ENCODE results near the gene GRIK4.

GRIK4 gene

DNA sequence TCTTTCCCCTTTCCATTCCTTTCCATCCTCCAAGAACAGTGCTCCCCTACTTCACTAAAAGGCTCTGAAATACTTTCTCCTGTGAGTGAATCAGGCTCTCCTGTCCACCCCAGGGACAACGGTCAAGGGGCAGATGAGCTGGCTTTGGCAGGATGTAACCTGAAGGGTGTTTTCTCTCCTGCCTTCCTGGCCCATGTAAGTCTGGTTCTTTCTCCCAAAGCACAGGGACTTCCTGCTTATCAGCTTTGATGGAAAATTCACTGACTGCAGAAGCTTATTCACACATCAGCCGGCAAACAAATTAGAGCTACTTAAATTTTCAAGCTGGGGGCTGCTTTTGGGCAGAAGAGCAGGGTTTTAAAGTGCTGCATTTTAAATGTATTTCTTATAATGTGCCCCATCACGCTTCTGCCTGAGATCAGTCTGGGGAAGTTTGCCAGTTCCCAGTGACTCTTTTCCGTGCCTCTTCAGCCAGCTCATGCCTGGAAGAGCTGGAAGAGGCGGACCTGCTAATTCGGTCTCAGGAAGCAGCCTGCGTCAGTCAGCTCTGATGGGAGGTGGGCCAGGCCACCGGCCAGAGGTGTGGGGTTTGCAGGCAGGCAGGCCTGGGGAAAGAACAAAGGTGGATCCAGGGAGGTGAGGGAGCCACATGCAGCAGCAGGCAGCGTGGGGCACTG, 372.0 kb downstream of the GRIK4 start:
- DNase-seq (ENCODE audit: low spot score): no peak

DNA sequence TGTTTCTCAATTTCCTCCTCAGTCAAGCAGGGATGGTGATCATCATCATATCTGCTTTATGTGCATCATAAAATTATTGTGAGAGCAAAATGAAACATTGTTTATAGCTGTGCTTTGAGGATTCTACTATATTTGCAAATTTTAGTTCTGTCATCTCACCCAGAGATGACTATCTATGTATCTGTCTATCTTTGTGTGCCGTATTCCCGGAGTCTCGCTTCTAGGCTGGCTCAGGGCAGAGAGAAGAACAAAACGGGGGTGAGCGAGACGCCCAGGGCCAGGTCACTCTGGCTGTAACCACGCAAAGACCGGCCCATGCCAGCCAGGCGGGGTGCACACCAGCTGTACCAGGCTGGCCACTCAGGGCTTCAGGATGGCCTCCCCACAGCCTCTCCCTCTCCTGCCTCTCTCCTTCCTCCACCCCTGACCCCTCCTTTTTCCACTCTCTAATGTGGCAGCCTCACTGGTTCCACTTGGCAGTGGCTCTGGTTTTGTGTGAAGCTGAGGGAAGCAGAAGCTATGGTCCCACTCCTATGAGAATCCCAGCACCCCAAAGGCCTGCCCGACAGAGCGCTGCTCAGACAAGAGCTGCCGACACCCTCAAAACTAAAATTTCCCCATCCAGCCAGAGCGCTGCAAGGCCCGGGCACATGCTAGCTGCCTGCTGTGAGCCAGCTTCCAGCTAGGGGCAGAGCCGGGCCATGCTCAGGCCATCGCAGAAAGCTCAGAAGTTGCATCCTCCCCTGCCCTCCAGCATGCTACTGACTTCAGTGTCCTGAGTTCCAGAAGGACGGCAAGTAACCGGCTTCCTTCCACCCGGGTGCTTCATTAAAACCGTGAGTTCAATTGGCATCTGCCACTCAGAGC, 372.8 kb downstream of the GRIK4 start:
- no peak for DNase-seq (ENCODE audit: low spot score)

GRCh38 chr11:120890609-120891320, 379.2 kb downstream of the GRIK4 start:
- DNase-seq (ENCODE audit: low spot score): no peak

DNA sequence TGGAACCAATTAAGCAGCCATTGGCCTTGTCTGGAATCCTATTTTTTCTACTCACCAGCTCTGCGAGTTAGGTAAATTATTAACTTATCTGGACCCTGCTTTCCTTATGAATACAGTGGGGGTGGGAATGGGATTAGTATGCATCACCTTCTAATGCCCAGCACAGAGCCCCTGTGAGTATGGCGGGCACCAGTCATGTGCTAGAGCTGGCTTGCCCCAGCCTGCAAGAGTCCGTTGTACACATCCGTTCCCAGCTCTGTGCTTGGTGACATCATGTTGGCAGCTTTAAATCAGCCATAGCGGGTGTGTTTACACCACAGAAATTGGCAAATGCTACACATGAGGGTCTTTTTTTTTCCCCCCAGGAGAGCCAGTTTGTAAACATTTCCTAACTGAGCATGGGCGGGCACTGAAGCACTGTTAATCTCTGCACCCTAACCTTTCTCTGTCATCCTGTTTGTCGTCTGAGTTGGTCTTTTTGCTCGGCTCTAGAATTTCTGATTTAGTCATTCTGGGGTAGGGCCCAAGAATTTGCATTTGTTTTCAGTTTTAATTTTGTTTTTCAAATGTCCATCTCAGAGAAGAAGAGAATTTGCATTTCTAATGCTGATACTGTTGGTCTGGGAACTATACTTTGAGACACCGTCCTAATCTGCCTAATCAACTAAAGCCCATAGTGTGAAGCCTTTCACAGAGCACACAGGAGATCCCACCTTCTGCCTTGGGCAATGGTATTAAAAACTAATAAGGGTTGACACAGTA, 382.1 kb downstream of the GRIK4 start:
- DNase-seq (ENCODE audit: low spot score): no peak

- no peak for DNase-seq (ENCODE audit: low spot score)
These were observed 382.8 kb downstream of the GRIK4 start for GRCh38 chr11:120894202-120894985.

DNA sequence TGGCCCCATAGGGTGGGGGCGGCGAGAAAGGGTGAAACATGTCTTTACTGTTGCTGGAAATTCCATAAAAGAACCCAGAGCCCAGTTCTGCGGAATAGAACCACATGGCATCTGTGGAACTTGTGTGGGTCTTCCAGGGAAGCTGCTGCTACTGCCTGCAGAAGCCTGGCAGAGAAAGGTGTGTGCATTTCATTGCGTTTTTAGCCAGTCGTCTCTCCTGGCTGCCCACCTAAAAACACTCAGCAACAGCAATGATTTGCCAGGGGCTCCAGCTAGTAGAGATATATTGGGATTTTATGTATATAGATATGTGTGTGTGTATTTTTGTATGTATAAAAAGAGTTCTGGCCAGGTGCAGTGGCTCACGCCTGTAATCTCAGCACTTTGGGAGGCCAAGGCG, 385.1 kb downstream of the GRIK4 start:
- DNase-seq (ENCODE audit: low spot score): no peak

- no peak for DNase-seq (ENCODE audit: low spot score)
These were observed 387.0 kb downstream of the GRIK4 start for GRCh38 chr11:120898568-120898967.

GRCh38 chr11:120899720-120900119, 388.2 kb downstream of the GRIK4 start:
- peak; percentile 7 for DNase-seq (ENCODE audit: low spot score)

GRCh38 chr11:120900643-120901042, 389.1 kb downstream of the GRIK4 start:
- no peak for DNase-seq (ENCODE audit: low spot score)

DNA sequence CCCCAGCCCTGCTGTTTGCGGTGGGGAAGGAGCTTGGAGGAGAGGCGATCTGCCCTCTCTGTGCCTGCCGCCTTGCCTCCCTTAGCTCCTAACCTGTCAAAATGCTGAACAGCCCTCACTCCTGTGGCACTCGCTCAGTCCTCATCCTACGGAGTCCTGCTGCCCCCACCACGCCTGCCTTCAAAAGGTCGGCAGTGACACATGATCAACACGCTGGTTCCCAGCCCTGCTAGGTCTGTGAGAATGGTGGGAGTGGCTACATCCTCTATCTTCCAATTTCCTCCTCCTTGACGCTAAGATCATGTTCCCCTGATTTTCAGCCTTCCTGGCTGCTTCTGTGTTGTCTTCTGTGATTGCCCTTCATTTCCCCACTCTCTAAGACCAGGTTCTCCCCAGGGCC, 392.1 kb downstream of the GRIK4 start:
- no peak for DNase-seq (ENCODE audit: low spot score)

GRCh38 chr11:120904116-120904515, 392.6 kb downstream of the GRIK4 start:
- no peak for DNase-seq (ENCODE audit: low spot score)

DNA sequence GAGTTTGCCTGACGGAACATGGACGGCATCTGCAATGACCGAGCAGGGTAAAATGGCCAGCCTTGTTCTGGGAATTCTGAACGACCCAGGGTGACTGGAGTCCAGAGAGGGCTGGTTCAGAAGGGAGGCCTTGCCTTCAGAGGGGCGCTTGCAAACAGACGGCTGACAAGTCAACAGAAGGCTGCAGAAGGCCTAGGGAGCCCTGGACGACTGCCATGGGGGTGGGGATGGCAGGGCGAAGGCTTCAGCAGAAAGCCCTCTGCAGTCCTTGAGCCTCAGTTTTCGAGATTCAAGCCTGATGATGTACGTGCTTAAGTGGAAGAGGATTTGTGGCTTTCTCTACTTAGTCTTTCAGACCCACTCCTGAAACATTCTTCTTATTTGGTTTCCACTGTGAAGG, 395.2 kb downstream of the GRIK4 start:
- DNase-seq (ENCODE audit: low spot score): no peak

DNA sequence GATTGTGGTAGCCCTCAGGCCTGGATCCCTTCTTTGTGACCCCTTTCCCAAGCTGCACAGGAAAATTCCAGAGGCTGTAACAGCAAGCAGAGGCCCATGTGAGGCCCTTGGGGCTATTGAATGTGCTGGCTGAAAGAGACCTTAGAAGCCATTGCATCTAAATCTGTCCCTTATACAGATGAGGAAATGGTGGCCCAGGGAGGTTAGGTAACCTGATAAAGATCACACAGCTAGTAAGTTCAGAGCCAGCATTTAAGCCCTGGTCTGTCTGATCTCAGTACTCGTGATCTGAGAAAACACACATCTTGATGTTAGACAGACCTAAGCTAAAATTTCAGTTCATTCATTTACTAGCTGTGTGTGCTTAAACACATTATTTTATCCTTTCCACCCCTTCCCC, 396.4 kb downstream of the GRIK4 start:
- no peak for DNase-seq (ENCODE audit: low spot score)

DNA sequence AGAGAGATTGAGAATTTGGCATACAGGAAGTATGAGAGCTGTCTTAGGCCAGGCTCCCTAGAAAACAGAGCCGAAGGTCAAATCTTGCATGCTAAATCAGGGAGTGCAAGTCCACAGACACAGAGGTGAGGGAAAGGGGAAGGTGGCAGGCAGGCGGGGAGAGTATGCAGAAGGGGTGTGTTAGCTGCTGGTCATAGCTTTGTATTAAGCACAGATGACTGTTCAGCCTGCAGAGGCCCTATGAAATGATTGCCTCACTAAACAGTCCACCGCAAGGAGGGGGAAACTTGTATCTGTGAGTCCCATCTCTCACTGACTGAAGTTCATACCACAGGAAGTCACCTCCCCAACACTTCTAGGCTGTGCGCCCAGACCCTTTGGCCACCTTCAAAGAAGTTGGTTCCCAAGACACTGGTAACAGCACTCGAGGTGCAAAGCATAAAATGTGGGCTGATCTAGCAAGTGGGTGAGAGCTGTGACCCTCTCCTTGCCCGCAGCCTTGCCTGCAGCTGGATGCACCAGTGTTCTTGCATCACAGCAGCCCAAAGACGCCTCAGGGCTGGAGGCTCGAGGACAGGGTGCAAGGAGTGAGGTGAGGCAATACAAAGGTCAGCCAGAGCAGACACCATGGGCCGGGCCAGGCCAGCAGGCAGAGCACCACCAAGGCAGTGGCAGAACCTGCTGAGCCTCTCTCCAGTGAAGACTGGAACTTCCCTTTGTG, 397.1 kb downstream of the GRIK4 start:
- DNase-seq (ENCODE audit: low spot score): no peak

DNA sequence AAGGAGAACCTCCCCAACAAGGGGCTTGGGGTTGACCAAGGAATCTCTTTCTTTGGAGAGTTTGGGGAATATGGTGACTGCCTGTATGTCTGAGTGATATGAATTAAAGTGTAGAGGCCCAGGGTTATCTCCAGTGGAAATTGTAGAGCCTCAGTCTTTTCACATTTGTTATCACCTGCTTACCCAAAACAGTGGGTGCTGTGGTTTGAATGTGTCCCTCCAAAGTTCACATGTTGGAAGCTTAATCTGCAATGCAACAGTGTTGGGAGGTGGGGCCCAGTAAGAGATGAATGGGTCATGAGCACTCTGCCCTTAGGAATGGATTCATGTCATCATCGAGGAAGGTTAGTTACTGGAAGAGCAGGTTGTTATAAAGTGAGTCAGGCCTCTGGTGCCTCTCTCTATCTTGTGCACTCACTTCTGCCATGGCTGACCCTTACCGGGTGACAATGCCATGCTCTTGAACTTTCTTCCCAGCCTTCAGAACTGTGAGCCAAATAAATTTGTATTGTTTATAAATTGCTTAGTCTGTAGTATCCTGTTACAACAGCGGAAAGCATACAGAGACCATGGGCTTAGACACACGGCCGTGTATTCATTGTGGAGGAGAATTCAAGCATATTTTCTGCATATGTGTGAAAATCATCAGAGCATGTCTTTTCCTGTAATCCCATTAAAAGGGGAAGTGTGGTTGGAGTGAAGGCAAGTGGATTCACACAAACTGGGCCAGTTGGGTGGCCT, 398.3 kb downstream of the GRIK4 start:
- no peak for DNase-seq (ENCODE audit: low spot score)

- no peak for DNase-seq (ENCODE audit: low spot score)
These were observed 400.4 kb downstream of the GRIK4 start for GRCh38 chr11:120911943-120912342.

GRCh38 chr11:120912504-120912903, 401.0 kb downstream of the GRIK4 start:
- no peak for DNase-seq (ENCODE audit: low spot score)

DNA sequence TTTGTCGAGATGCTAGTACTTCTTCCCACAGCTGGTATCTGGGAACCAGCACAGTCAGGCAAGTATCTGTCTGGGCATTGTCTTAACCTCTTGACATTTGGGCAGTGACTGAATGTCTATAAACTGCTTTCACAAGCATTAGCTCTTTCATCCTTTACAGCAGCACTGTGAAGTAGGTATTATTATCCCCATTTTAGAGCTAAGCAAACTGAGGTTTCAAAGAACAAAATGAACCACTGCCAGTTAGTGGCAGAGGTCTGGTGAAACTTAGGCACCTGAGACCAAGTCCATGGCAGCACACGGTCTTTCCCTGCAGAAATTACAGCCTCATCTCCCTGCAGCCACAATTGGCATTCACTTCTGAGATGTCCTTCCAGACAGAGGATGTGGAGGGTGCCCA, 401.4 kb downstream of the GRIK4 start:
- DNase-seq (ENCODE audit: low spot score): no peak

DNA sequence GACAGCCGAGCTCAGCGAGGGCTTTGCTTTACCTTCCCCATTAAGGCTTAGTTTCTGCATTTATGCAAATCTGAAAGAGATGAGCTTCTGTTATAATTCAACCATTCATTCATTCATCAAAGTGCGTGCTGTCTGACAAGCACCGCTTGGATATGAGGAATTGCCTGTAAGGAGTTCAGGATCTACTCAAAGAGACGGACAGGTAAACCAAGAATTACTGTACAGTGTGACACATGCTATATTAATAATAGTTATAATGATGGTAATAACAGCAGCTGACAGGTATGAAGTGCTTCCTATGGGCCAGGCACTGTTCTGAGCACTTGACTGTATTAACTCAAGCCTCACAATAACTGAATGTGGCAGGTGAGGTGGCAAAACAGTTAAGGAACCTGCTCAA, 402.5 kb downstream of the GRIK4 start:
- DNase-seq (ENCODE audit: low spot score): no peak

DNA sequence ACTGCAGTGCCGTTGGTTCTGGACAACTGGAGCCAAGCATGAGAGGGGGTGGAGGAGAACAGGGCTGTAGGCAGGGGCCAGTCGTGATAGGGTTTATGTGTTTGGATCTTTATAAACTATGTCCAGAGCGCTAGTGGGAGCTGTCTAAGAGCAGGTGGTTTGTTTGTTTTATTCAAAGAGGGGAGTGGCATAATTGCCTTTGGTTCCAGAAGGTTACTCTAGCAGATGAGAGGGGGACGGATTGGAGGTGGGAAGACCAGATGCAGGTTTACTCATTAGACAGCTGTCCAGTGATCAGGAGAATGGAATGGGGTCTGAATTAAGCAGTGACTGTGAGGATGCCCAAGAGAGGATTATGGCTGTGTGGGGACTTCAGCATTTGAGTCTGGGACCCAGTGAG, 403.1 kb downstream of the GRIK4 start:
- no peak for DNase-seq (ENCODE audit: low spot score)

Measured in hematopoietic multipotent progenitor cell treated with erythropoietin and hydrocortisone succinate and interleukin-3 and kit ligand, for 17 days (in vitro differentiated cells).